Endodermal cell (in vitro differentiated cells): Measurements from ENCODE around the gene SMG9. TPM values are rescaled to one million over a fixed set of nuclear protein-coding genes. Genes with fewer than 3 reads are reported as not detected.

Source experiments
- DNase-seq: peaks from one replicate; pipeline ENCODE4 v3.0.0-alpha.2; 2017
- H3K27ac ChIP-seq: 2 replicates; pipeline ENCODE4 v1.5.1; 2013; ENCODE audit warnings: mild to moderate bottlenecking, low read depth, low read length, moderate library complexity
- H3K27me3 ChIP-seq: 2 replicates; pipeline ENCODE4 v1.6.1; 2013; ENCODE audit warnings: mild to moderate bottlenecking, low read length, moderate library complexity; ENCODE audit not compliant: insufficient read depth, control insufficient read depth, poor library complexity, severe bottlenecking
- H3K36me3 ChIP-seq: 2 replicates; pipeline ENCODE4 v1.7.0; 2013; ENCODE audit warnings: mild to moderate bottlenecking, low read length, moderate library complexity; ENCODE audit not compliant: control insufficient read depth, insufficient read depth
- H3K4me1 ChIP-seq: one replicate; pipeline ENCODE4 v1.7.0; 2013; ENCODE audit warnings: low read length; ENCODE audit not compliant: control insufficient read depth, insufficient read depth
- H3K4me3 ChIP-seq: 2 replicates; pipeline ENCODE4 v1.5.1; 2013; ENCODE audit warnings: mild to moderate bottlenecking, low read length, moderate library complexity
- H3K9ac ChIP-seq: 2 replicates; pipeline ENCODE4 v1.6.1; 2013; ENCODE audit warnings: mild to moderate bottlenecking, low read length, moderate library complexity; ENCODE audit not compliant: poor library complexity, severe bottlenecking; ENCODE audit errors: extremely low read depth
- H3K9me3 ChIP-seq: 2 replicates; pipeline ENCODE4 v1.6.1; 2013; ENCODE audit warnings: mild to moderate bottlenecking, low read length, moderate library complexity; ENCODE audit not compliant: control insufficient read depth
- H3K27ac Mint-ChIP-seq: 2 replicates; pipeline ENCODE4 v1.8.0; 2020; ENCODE audit warnings: mixed read lengths
- H3K27me3 Mint-ChIP-seq: 2 replicates; pipeline ENCODE4 v1.8.0; 2021; ENCODE audit warnings: mild to moderate bottlenecking, mixed read lengths; ENCODE audit not compliant: insufficient read depth
- H3K36me3 Mint-ChIP-seq: 2 replicates; pipeline ENCODE4 v1.8.0; 2020; ENCODE audit warnings: low read depth, mixed read lengths
- H3K4me1 Mint-ChIP-seq: 2 replicates; pipeline ENCODE4 v1.8.0; 2020; ENCODE audit warnings: mixed read lengths
- H3K4me3 Mint-ChIP-seq: 2 replicates; pipeline ENCODE4 v1.8.0; 2020; ENCODE audit warnings: mild to moderate bottlenecking, moderate library complexity, mixed read lengths
- H3K9me3 Mint-ChIP-seq: 2 replicates; pipeline ENCODE4 v1.8.0; 2020; ENCODE audit warnings: mild to moderate bottlenecking, mixed read lengths
- CTCF ChIP-seq: fragments of 200-600 bp; sonication (generic); conservative IDR thresholded peaks from 2 replicates; pipeline ENCODE4 v1.5.0; 2021; ENCODE audit warnings: antibody characterized with exemption, mild to moderate bottlenecking
- WGBS, 2 experiments: methylation state at CpG; one replicate each; pipeline versions ENCODE4 v1.1.5 to v1.1.7; 2013; ENCODE audit warnings: missing lambda C conversion rate in 2 of 2, mixed read lengths in 1 of 2; ENCODE audit not compliant: insufficient coverage in 1 of 2, insufficient read length in 1 of 2; 5-methylcytosine and 5-hydroxymethylcytosine counted together
- total RNA-seq, 2 donors: library from RNA; stranded (reverse); fragmentation: NEBNext Ultra II Directional in 1 of 2; extraction: Animal tissue kit (Norgen Biotek cat#: 25700) in 1 of 2; gene quantifications; 2 replicates in 1 of 2; 3 replicates in 1 of 2; pipeline ENCODE4 v1.2.1, GENCODE V29; 2021

The SMG9 gene
- total RNA-seq, 2 donors from 2014 or later = 44.6 to 53.8 TPM

GRCh38 chr19:43705729-43706128 lies 49.0 kb downstream of the SMG9 start:
- Histone ChIP-seq H3K4me1 (no peaks in the 10 kb centered on the region), H3K27ac (no peak overlapping the region), H3K4me3 (no peak overlapping the region), H3K9me3 (peaks cover 8% of the 10 kb centered on the region), H3K9ac (no peak overlapping the region), H3K36me3 (no peaks in the 10 kb centered on the region), H3K27me3 (no peaks in the 10 kb centered on the region)
- TF ChIP-seq CTCF = no peak
- Mint-ChIP-seq H3K9me3 (peaks cover 12% of the 10 kb centered on the region), H3K36me3 (peaks cover 2% of the 10 kb centered on the region), H3K27ac (no peak overlapping the region), H3K4me1 (peaks cover 5% of the 10 kb centered on the region), H3K27me3 (peaks cover 28% of the 10 kb centered on the region), H3K4me3 (no peak overlapping the region)
- 86 to 93% methylated on average over 4 to 5 of the region's 6 CpGs for WGBS, 2 experiments
- DNase-seq = no peak

DNA sequence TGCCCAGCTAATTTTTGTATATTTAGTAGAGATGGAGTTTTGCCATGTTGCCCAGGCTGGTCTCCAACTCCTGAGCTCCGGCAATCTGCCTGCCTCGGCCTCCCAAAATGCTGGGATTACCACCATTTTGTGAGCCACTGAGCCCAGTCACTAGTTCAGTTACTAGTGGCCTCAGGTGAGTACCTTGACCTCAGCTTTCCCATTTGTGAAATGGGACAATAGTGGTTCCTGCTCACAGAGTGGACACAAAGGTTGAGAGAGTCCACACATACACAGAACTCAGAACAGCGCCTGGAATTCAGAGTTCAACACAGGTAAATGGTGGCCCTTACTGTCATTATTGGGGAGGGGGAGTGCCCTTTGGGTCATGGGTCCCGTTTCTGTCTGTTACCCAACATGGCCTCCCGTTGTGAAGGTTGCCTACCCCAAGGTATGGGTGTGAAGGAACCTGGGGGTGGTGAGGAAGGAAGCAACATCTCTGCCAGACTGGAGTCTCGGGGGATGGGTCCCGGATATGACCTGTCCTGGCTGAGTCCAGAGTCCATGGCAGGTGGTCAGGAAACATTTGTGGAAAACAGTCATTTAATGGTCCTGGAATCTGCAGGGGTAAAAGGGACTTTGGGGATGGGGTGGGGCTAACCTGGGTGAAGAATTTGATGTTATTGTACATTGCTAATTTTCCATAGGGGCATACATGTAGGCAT lies 50.6 kb downstream of the SMG9 start:
- no peak overlapping the region for H3K27ac ChIP-seq
- no peak overlapping the region for H3K27ac Mint-ChIP-seq
- peaks cover 2% of the 10 kb centered on the region for H3K36me3 Mint-ChIP-seq
- no peak overlapping the region for H3K9ac ChIP-seq
- 89 to 90% methylated on average over 6 to 7 of the region's 7 CpGs for WGBS, 2 experiments
- peaks cover 3% of the 10 kb centered on the region for H3K27me3 ChIP-seq
- no peak overlapping the region for H3K4me3 ChIP-seq
- no peaks in the 10 kb centered on the region for H3K4me1 ChIP-seq
- DNase-seq = no peak
- H3K9me3 Mint-ChIP-seq = peaks cover 10% of the 10 kb centered on the region
- H3K27me3 Mint-ChIP-seq = peaks cover 36% of the 10 kb centered on the region
- peaks cover 6% of the 10 kb centered on the region for H3K9me3 ChIP-seq
- TF ChIP-seq CTCF = no peak
- H3K36me3 ChIP-seq = no peaks in the 10 kb centered on the region
- H3K4me1 Mint-ChIP-seq = peaks cover 5% of the 10 kb centered on the region
- no peak overlapping the region for H3K4me3 Mint-ChIP-seq

- no peak overlapping the region for H3K27ac Mint-ChIP-seq
- Histone ChIP-seq H3K27ac (no peak overlapping the region), H3K9ac (no peak overlapping the region), H3K4me1 (no peaks in the 10 kb centered on the region), H3K36me3 (no peaks in the 10 kb centered on the region), H3K4me3 (no peak overlapping the region), H3K27me3 (peaks cover 13% of the 10 kb centered on the region), H3K9me3 (peaks cover 5% of the 10 kb centered on the region)
- H3K9me3 Mint-ChIP-seq = peaks cover 4% of the 10 kb centered on the region
- H3K36me3 Mint-ChIP-seq = no peaks in the 10 kb centered on the region
- H3K27me3 Mint-ChIP-seq = peaks cover 54% of the 10 kb centered on the region
- no peak for TF ChIP-seq CTCF
- 90 to 100% methylated on average over 5 to 13 of the region's 13 CpGs for WGBS, 2 experiments
- no peak overlapping the region for H3K4me3 Mint-ChIP-seq
- peaks cover 5% of the 10 kb centered on the region for H3K4me1 Mint-ChIP-seq
- no peak for DNase-seq
Observed at GRCh38 chr19:43700395-43701000, 54.3 kb downstream of the SMG9 start.
